Measurements from ENCODE around the gene TGM2. TPM values are rescaled to one million over a fixed set of nuclear protein-coding genes. Genes with fewer than 3 reads are reported as not detected.

TGM2 gene
- total RNA-seq, 4 donors from 2014 or later = 170 to 385 (median 212) TPM

- Histone ChIP-seq H3K27me3 (no peaks in the 10 kb centered on the region), H3K27ac (replicated peaks in 1 of 4) (no peak overlapping the region), H3K4me1 (peaks cover 0 to 15% (median 8%) of the 10 kb centered on the region in 4 donors), H3K9me3 (no peaks in the 10 kb centered on the region), H3K36me3 (no peaks in the 10 kb centered on the region), H3K4me3 (no peak overlapping the region)
- intact Hi-C loops (cut with DNase I) = no loop called here
- WGBS = 74% methylated on average over 16 of the region's 16 CpGs
- TF ChIP-seq POLR2A (IDR thresholded peaks at IDR 0.05; ENCODE audit: low read depth) (no peak), CTCF (IDR thresholded peaks at IDR 0.05) (no peak), POLR2AphosphoS5 (IDR thresholded peaks at IDR 0.05) (no peak), EP300 (IDR thresholded peaks at IDR 0.05) (no peak)
- no peak for DNase-seq (ENCODE audit: extremely low spot score)
Measured at GRCh38 chr20:38175304-38176180, 10.5 kb upstream of the TGM2 start.

- no peaks in the 10 kb centered on the region for H3K27me3 ChIP-seq
- WGBS = 41% methylated on average over 12 of the region's 14 CpGs
- DNase-seq (ENCODE audit: extremely low spot score) = no peak
- no peak overlapping the region for H3K27ac ChIP-seq (replicated peaks in 1 of 4)
- H3K4me3 ChIP-seq = no peak overlapping the region
- H3K4me1 ChIP-seq = peaks cover 10 to 18% (median 18%) of the 10 kb centered on the region in 4 donors
- intact Hi-C loops (cut with DNase I) = no loop called here
- H3K36me3 ChIP-seq = no peaks in the 10 kb centered on the region
- TF ChIP-seq EP300 (IDR thresholded peaks at IDR 0.05) (no peak), POLR2A (IDR thresholded peaks at IDR 0.05; ENCODE audit: low read depth) (no peak), POLR2AphosphoS5 (IDR thresholded peaks at IDR 0.05) (no peak), CTCF (IDR thresholded peaks at IDR 0.05) (no peak)
- no peaks in the 10 kb centered on the region for H3K9me3 ChIP-seq
Measured at GRCh38 chr20:38173237-38174156, 8.4 kb upstream of the TGM2 start.

GRCh38 chr20:38172408-38172807 is 7.3 kb upstream of the TGM2 start:
- DNase-seq (ENCODE audit: extremely low spot score) = no peak
- no peaks in the 10 kb centered on the region for H3K27me3 ChIP-seq
- H3K27ac ChIP-seq (replicated peaks in 1 of 4) = no peak overlapping the region
- no peak overlapping the region for H3K4me3 ChIP-seq
- H3K36me3 ChIP-seq = no peaks in the 10 kb centered on the region
- H3K4me1 ChIP-seq = peaks cover 19 to 29% (median 27%) of the 10 kb centered on the region in 4 donors
- H3K9me3 ChIP-seq = no peaks in the 10 kb centered on the region
- WGBS = 44% methylated on average over 4 of the region's 4 CpGs
- intact Hi-C loops (cut with DNase I) = no loop called here
- TF ChIP-seq CTCF (IDR thresholded peaks at IDR 0.05) = no peak
- TF ChIP-seq POLR2AphosphoS5 (IDR thresholded peaks at IDR 0.05) = no peak
- no peak for TF ChIP-seq EP300 (IDR thresholded peaks at IDR 0.05)
- TF ChIP-seq POLR2A (IDR thresholded peaks at IDR 0.05; ENCODE audit: low read depth) = no peak

- no peak for TF ChIP-seq POLR2AphosphoS5 (IDR thresholded peaks at IDR 0.05)
- TF ChIP-seq CTCF (IDR thresholded peaks at IDR 0.05) = no peak
- no peak for TF ChIP-seq EP300 (IDR thresholded peaks at IDR 0.05)
- no peak for TF ChIP-seq POLR2A (IDR thresholded peaks at IDR 0.05; ENCODE audit: low read depth)
- Histone ChIP-seq H3K4me3 (no peak overlapping the region), H3K4me1 (peaks cover 24 to 36% (median 32%) of the 10 kb centered on the region in 4 donors), H3K27me3 (no peaks in the 10 kb centered on the region), H3K9me3 (no peaks in the 10 kb centered on the region), H3K27ac (replicated peaks in 1 of 4) (peak overlapping the region in 2 of 4 donors; percentile 18 to 37), H3K36me3 (no peaks in the 10 kb centered on the region)
- 75% methylated on average over 4 of the region's 4 CpGs for WGBS
- intact Hi-C loops (cut with DNase I) = no loop called here
- DNase-seq (ENCODE audit: extremely low spot score) = no peak
Measured at GRCh38 chr20:38171675-38172043, 6.6 kb upstream of the TGM2 start.

All from esophagus muscularis mucosa (tissue), 4 donors.